Right lobe of liver (tissue), 6 donors: Measurements from ENCODE around the gene PLCL1. TPM values are rescaled to one million over a fixed set of nuclear protein-coding genes. Genes with fewer than 3 reads are reported as not detected.

ENCODE experiments used
- ATAC-seq, 4 donors: fragments of 200-7000 bp; cut with Tn5 transposase; one replicate each; pipeline ENCODE4 v1.9.1; 2020; ENCODE audit warnings: mild to moderate bottlenecking in 4 of 4, moderate library complexity in 4 of 4
- DNase-seq, 3 donors: peaks; one replicate each; pipeline ENCODE4 v3.0.0-alpha.2; 2020
- H3K27ac ChIP-seq, 3 donors: fragments of 200-600 bp; one replicate each; pipeline ENCODE4 v1.8.0; 2022
- H3K27me3 ChIP-seq, 2 donors: fragments of 200-600 bp; one replicate each; pipeline ENCODE4 v1.8.0; 2022
- H3K36me3 ChIP-seq, 4 donors: fragments of 200-600 bp; sonication (generic) in 1 of 4; one replicate each; pipeline versions ENCODE4 v1.5.1 to v1.8.0; 2017 to 2022; ENCODE audit warnings: control low read depth in 1 of 4
- H3K4me1 ChIP-seq, 4 donors: fragments of 200-600 bp; sonication (generic) in 1 of 4; one replicate each; pipeline versions ENCODE4 v1.5.1 to v1.8.0; 2017 to 2022; ENCODE audit warnings: control low read depth in 1 of 4
- H3K4me3 ChIP-seq, 3 donors: fragments of 200-600 bp; one replicate each; pipeline ENCODE4 v1.8.0; 2022
- H3K9me3 ChIP-seq, 4 donors: fragments of 200-600 bp; sonication (generic) in 1 of 4; one replicate each; pipeline versions ENCODE4 v1.5.1 to v1.8.0; 2017 to 2022; ENCODE audit warnings: control low read depth in 1 of 4
- POLR2A ChIP-seq: fragments of 450-650 bp; IDR thresholded peaks from one replicate; pipeline ENCODE4 v1.6.1; 2017; ENCODE audit warnings: antibody characterized with exemption, mild to moderate bottlenecking
- WGBS: methylation state at CpG from one replicate; pipeline ENCODE4 v1.1.6; 2018; ENCODE audit warnings: low coverage, low lambda C conversion rate; ENCODE audit not compliant: insufficient coverage; ENCODE audit errors: missing lambda C conversion rate; 5-methylcytosine and 5-hydroxymethylcytosine counted together
- intact Hi-C, 2 donors: fragments of 100-400 bp; cut with DNase I; formaldehyde crosslinking; loops; one replicate each; pipeline versions ENCODE4 v1.11.2 to v1.14.1; 2022
- total RNA-seq, 6 experiments: library from RNA; depleted of rRNA in 2 of 6; stranded (reverse); fragments of >200 nt in 2 of 6; fragmentation: NEBNext Ultra II Directional in 3 of 6; extraction: Animal tissue kit (Norgen Biotek cat#: 25700) in 3 of 6; gene quantifications; one replicate each; pipeline versions ENCODE4 v1.1.0 to v1.2.4, GENCODE V29; 2016 to 2023
- TF ChIP-seq, protein P1 (sequence below), 4 donors: fragments of 200-600 bp in 3 of 4; fragments of 450-650 bp in 1 of 4; IDR thresholded peaks; one replicate each; pipeline versions ENCODE4 v1.5.1 to v1.8.0; 2016 to 2022; ENCODE audit warnings: antibody characterized with exemption in 4 of 4, mild to moderate bottlenecking in 2 of 4
- donor health status: DM: no; HTN: yes; CAD: no.
- donor health status: DM: no; HTN: no; CAD: no.
- donor health status: DM: no; HTN: no; CAD: no.
- donor health status: DM: no; HTN: yes; CAD: no.
- donor health status: DM: no; HTN: yes; CAD: no.

Gene PLCL1
- total RNA-seq, 6 experiments from 2014 or later = 0.12 to 0.37 (median 0.24) TPM

DNA sequence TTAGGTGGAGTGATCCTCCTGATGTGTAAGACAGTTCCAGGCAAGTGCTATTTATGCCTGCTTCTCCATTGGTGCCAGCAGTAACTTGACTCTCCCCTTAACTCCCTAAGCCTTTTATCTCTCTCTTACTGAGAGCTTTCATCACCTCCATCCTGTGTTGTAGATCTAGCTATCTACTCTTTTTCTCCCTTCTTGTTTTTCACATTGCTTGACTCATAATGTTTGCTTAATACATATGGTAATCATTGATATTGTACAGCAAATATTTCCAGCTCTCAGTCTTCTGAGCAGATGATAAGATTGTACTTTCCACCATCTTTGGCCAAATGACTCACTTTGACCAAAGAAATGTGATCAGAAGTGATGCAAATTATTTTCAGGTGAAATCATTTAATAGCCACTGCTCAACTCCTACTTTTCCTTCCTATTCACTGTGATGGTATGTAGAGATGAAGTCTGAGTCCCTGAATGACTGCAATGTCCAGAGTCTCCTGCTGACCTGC is 165.0 kb downstream of the PLCL1 start:
- Histone ChIP-seq H3K9me3 (no peaks in the 10 kb centered on the region), H3K36me3 (no peaks in the 10 kb centered on the region), H3K27ac (no peak overlapping the region), H3K27me3 (no peaks in the 10 kb centered on the region), H3K4me3 (no peak overlapping the region), H3K4me1 (no peaks in the 10 kb centered on the region)
- TF ChIP-seq POLR2A = no peak
- intact Hi-C loops = no loop called here
- no peak for ATAC-seq
- DNase-seq = no peak

DNA sequence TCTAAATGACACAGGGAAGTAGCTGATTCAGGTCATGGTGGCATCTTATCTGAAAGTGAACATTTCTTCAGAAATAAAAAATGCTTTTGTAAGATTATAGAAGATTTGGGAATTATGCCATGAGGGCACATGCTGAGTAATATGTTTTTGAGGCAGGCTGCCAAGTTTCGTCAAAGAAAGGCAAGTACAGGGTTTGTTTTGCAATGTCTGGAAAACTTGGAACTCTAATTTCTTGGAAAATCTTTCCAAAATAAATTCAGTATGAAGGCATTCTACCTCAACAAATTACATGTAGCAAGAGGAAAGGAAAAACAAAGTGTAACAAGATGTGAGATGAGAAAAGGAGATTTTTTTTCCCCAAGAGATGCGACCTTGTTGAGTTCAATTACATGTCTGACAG is 167.7 kb downstream of the PLCL1 start:
- H3K4me1 ChIP-seq = no peaks in the 10 kb centered on the region
- H3K27me3 ChIP-seq = no peaks in the 10 kb centered on the region
- DNase-seq (no peak), ATAC-seq (no peak)
- TF ChIP-seq, protein P1, sequence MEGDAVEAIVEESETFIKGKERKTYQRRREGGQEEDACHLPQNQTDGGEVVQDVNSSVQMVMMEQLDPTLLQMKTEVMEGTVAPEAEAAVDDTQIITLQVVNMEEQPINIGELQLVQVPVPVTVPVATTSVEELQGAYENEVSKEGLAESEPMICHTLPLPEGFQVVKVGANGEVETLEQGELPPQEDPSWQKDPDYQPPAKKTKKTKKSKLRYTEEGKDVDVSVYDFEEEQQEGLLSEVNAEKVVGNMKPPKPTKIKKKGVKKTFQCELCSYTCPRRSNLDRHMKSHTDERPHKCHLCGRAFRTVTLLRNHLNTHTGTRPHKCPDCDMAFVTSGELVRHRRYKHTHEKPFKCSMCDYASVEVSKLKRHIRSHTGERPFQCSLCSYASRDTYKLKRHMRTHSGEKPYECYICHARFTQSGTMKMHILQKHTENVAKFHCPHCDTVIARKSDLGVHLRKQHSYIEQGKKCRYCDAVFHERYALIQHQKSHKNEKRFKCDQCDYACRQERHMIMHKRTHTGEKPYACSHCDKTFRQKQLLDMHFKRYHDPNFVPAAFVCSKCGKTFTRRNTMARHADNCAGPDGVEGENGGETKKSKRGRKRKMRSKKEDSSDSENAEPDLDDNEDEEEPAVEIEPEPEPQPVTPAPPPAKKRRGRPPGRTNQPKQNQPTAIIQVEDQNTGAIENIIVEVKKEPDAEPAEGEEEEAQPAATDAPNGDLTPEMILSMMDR (IDR thresholded peaks at IDR 0.05) = no peak
- TF ChIP-seq POLR2A = no peak
- H3K36me3 ChIP-seq = no peaks in the 10 kb centered on the region
- H3K27ac ChIP-seq = no peak overlapping the region
- intact Hi-C loops = no loop called here
- WGBS = 41% methylated on average over 2 of the region's 2 CpGs
- no peak overlapping the region for H3K4me3 ChIP-seq
- no peaks in the 10 kb centered on the region for H3K9me3 ChIP-seq

GRCh38 chr2:197972587-197972986 is 168.2 kb downstream of the PLCL1 start:
- 78% methylated on average over 2 of the region's 2 CpGs for WGBS
- Histone ChIP-seq H3K27me3 (no peaks in the 10 kb centered on the region), H3K4me1 (no peaks in the 10 kb centered on the region), H3K9me3 (no peaks in the 10 kb centered on the region), H3K36me3 (no peaks in the 10 kb centered on the region), H3K4me3 (no peak overlapping the region), H3K27ac (no peak overlapping the region)
- no peak for ATAC-seq
- intact Hi-C loops = no loop called here
- DNase-seq = no peak
- no peak for TF ChIP-seq POLR2A
- TF ChIP-seq, protein P1 (IDR thresholded peaks at IDR 0.05) = no peak

- H3K27ac ChIP-seq = no peak overlapping the region
- DNase-seq (no peak), ATAC-seq (no peak)
- TF ChIP-seq POLR2A = no peak
- TF ChIP-seq, protein P1 (IDR thresholded peaks at IDR 0.05) = no peak
- no peaks in the 10 kb centered on the region for H3K9me3 ChIP-seq
- H3K4me3 ChIP-seq = no peak overlapping the region
- H3K36me3 ChIP-seq = no peaks in the 10 kb centered on the region
- no peaks in the 10 kb centered on the region for H3K4me1 ChIP-seq
- H3K27me3 ChIP-seq = no peaks in the 10 kb centered on the region
- intact Hi-C loops = no loop called here
Measured at GRCh38 chr2:197973772-197974171, 169.4 kb downstream of the PLCL1 start.

GRCh38 chr2:197975931-197976519 is 171.6 kb downstream of the PLCL1 start:
- Histone ChIP-seq H3K36me3 (no peaks in the 10 kb centered on the region), H3K4me3 (no peak overlapping the region), H3K4me1 (no peaks in the 10 kb centered on the region), H3K27me3 (no peaks in the 10 kb centered on the region), H3K9me3 (no peaks in the 10 kb centered on the region), H3K27ac (no peak overlapping the region)
- TF ChIP-seq, protein P1 (IDR thresholded peaks at IDR 0.05) = no peak
- TF ChIP-seq POLR2A = no peak
- no peak for DNase-seq
- WGBS = 64% methylated on average over 5 of the region's 5 CpGs
- ATAC-seq = no peak
- intact Hi-C loops = no loop called here
